ENCODE results near the gene MAN2A1.

MAN2A1 gene

GRCh38 chr5:109857405-109858031 lies 167.8 kb downstream of the MAN2A1 start:
- peak overlapping the region; percentile 45 for H3K4me3 Mint-ChIP-seq
- peaks cover 75% of the 10 kb centered on the region for H3K4me1 Mint-ChIP-seq (ENCODE audit: low read depth)
- peaks cover 29% of the 10 kb centered on the region for H3K36me3 Mint-ChIP-seq
- no peaks in the 10 kb centered on the region for H3K9me3 Mint-ChIP-seq (ENCODE audit: low read depth)
- H3K27ac Mint-ChIP-seq: peak overlapping the region; percentile 85
- H3K27me3 Mint-ChIP-seq: no peaks in the 10 kb centered on the region

- peak overlapping the region; percentile 12 for H3K27ac Mint-ChIP-seq
- peaks cover 75% of the 10 kb centered on the region for H3K4me1 Mint-ChIP-seq (ENCODE audit: low read depth)
- H3K27me3 Mint-ChIP-seq: no peaks in the 10 kb centered on the region
- no peak overlapping the region for H3K4me3 Mint-ChIP-seq
- no peaks in the 10 kb centered on the region for H3K9me3 Mint-ChIP-seq (ENCODE audit: low read depth)
- peaks cover 35% of the 10 kb centered on the region for H3K36me3 Mint-ChIP-seq
Observed at GRCh38 chr5:109859537-109859936, 169.8 kb downstream of the MAN2A1 start.

DNA sequence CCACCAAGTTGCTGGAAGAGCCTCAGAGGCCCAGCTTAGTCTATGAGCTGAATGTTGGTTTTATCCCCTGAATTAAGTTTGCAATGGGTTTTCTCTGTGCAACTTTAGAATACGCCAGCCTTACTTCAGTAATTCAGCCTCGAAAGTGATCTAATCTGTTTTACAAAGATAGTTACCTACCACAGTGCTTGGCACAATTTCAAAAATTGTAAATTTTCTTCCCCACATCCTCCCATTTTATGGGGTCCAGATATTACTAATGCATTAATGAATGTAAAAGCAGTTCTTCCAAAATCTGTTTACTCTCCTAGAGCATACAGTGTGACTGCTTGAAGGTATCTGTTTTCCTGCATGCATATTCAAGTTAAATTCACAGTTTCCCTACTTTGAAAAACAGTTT lies 172.6 kb downstream of the MAN2A1 start:
- no peaks in the 10 kb centered on the region for H3K9me3 Mint-ChIP-seq (ENCODE audit: low read depth)

GRCh38 chr5:109863752-109864151 lies 174.0 kb downstream of the MAN2A1 start:
- H3K9me3 Mint-ChIP-seq (ENCODE audit: low read depth): no peaks in the 10 kb centered on the region
- H3K4me1 Mint-ChIP-seq (ENCODE audit: low read depth): peaks cover 76% of the 10 kb centered on the region
- H3K4me3 Mint-ChIP-seq: peak overlapping the region; percentile 4
- peak overlapping the region; percentile 56 for H3K27ac Mint-ChIP-seq
- peaks cover 51% of the 10 kb centered on the region for H3K36me3 Mint-ChIP-seq
- H3K27me3 Mint-ChIP-seq: no peaks in the 10 kb centered on the region

More for the DNA sequence above, 172.6 kb downstream of the MAN2A1 start:
- Mint-ChIP-seq H3K27ac (peak overlapping the region; percentile 8), H3K4me3 (no peak overlapping the region), H3K27me3 (no peaks in the 10 kb centered on the region), H3K4me1 (ENCODE audit: low read depth) (peaks cover 76% of the 10 kb centered on the region), H3K36me3 (peaks cover 49% of the 10 kb centered on the region)

- Mint-ChIP-seq H3K36me3 (peaks cover 44% of the 10 kb centered on the region), H3K27me3 (no peaks in the 10 kb centered on the region), H3K4me1 (ENCODE audit: low read depth) (peaks cover 74% of the 10 kb centered on the region), H3K27ac (peak overlapping the region; percentile 74), H3K4me3 (no peak overlapping the region), H3K9me3 (ENCODE audit: low read depth) (no peaks in the 10 kb centered on the region)
Observed at GRCh38 chr5:109865637-109866036, 175.9 kb downstream of the MAN2A1 start.

DNA sequence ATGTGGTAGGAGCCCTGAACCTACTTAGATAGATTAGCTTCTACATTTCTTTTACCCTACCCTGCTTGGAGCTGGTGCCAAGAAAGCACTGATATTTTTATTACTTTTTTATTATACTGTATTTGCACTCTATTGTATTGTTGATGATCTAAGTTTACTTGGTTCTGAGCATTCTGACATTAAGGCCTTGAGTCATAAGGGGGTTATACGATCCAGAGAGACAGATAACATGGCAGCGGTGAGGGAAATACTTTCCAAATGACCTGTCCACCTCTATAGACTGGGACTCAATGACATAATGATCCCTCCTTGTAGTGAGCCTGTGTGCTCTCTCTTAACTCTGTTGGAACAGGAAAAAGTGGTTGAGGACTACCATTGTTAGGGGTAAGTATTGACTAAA lies 176.3 kb downstream of the MAN2A1 start:
- peaks cover 41% of the 10 kb centered on the region for H3K36me3 Mint-ChIP-seq
- no peak overlapping the region for H3K27ac Mint-ChIP-seq
- no peak overlapping the region for H3K4me3 Mint-ChIP-seq
- H3K4me1 Mint-ChIP-seq (ENCODE audit: low read depth): peaks cover 74% of the 10 kb centered on the region
- H3K27me3 Mint-ChIP-seq: no peaks in the 10 kb centered on the region
- no peaks in the 10 kb centered on the region for H3K9me3 Mint-ChIP-seq (ENCODE audit: low read depth)

- Mint-ChIP-seq H3K9me3 (ENCODE audit: low read depth) (no peaks in the 10 kb centered on the region), H3K36me3 (peaks cover 36% of the 10 kb centered on the region), H3K27ac (peak overlapping the region; percentile 56), H3K4me3 (peak overlapping the region; percentile 64), H3K27me3 (no peaks in the 10 kb centered on the region), H3K4me1 (ENCODE audit: low read depth) (peaks cover 66% of the 10 kb centered on the region)
Observed at GRCh38 chr5:109868737-109869136, 179.0 kb downstream of the MAN2A1 start.

DNA sequence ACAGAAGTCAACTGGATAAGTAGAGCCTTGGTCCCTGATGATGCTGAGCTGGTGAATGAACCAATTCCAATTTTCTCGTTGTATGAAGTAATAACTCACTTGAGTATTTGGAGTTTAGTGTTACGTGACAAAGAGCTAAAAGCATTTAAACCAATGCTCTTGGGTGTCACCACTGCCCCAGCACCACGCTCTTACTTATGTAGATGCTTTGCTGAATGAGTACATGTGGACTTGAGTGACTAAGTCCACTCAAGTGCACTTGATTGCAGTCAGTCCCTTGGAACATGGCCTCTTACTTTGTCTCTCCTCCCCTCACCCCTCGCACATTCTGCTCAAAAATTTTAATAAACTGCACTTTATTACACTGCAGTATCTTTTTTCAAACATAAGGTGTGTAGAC lies 184.0 kb downstream of the MAN2A1 start:
- no peak overlapping the region for H3K4me3 Mint-ChIP-seq
- peaks cover 12% of the 10 kb centered on the region for H3K36me3 Mint-ChIP-seq
- H3K4me1 Mint-ChIP-seq (ENCODE audit: low read depth): peaks cover 60% of the 10 kb centered on the region
- no peaks in the 10 kb centered on the region for H3K27me3 Mint-ChIP-seq
- no peaks in the 10 kb centered on the region for H3K9me3 Mint-ChIP-seq (ENCODE audit: low read depth)
- H3K27ac Mint-ChIP-seq: peak overlapping the region; percentile 9

DNA sequence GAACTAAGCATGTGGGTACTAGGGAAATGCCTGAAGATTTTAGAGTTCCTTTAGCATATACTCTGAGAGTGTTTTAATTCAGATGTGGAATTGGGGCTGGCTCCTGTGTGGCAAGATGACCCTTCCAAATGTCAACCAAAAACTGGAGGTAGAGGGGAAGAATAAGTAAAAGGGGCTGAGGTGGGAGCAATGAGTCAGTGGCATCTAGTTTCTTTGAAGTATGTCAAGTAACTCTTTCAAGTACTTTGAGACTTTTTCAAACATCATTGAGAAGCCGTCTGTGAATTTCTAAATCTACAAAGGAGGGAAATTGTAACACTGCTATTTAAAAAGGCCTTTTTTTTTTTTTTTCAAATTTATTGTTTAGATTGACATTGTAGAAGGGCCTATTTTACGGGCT lies 184.4 kb downstream of the MAN2A1 start:
- H3K9me3 Mint-ChIP-seq (ENCODE audit: low read depth): no peaks in the 10 kb centered on the region
- H3K4me1 Mint-ChIP-seq (ENCODE audit: low read depth): peaks cover 55% of the 10 kb centered on the region
- peaks cover 12% of the 10 kb centered on the region for H3K36me3 Mint-ChIP-seq
- H3K4me3 Mint-ChIP-seq: peak overlapping the region; percentile 20
- H3K27me3 Mint-ChIP-seq: no peaks in the 10 kb centered on the region
- peak overlapping the region; percentile 9 for H3K27ac Mint-ChIP-seq

GRCh38 chr5:109876030-109876725 lies 186.5 kb downstream of the MAN2A1 start:
- Mint-ChIP-seq H3K4me3 (peak overlapping the region; percentile 57), H3K9me3 (ENCODE audit: low read depth) (no peaks in the 10 kb centered on the region), H3K4me1 (ENCODE audit: low read depth) (peaks cover 53% of the 10 kb centered on the region), H3K27ac (peak overlapping the region; percentile 74), H3K27me3 (no peaks in the 10 kb centered on the region), H3K36me3 (peaks cover 7% of the 10 kb centered on the region)

DNA sequence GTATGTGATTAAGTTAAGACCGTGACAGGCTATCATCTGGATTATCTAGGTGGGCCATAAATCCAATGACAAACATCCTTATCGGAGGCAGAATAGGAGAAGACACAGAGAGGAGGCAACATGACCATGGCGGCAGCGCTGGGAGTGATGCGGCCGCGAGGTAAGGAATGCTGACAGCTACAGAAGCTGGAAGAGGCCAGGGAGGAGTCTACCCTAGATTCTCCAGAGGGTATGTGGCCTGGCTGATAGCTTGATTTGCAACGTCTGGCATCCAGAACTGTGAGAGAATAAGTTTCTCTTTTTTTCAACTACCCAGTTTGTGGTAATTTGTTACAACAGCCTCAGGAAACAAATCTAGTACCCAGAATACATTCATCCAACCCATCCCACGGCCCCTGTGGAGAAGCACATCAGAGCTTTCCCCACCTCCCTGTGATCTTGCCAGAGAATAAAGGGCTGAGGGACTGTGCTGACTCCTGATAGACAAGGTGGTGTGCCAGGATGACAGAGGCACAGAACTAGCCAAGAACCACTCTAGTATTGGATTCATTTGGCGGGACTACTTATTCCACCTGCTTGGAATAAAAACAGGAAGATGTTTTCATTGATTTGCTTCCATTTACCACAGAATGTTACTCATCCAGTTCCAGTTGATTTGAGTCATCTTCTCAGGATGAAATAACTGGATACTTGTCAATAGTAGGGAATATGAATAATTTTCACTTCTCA lies 187.4 kb downstream of the MAN2A1 start:
- H3K9me3 Mint-ChIP-seq (ENCODE audit: low read depth): no peaks in the 10 kb centered on the region
- peaks cover 58% of the 10 kb centered on the region for H3K4me1 Mint-ChIP-seq (ENCODE audit: low read depth)
- H3K27ac Mint-ChIP-seq: no peak overlapping the region
- no peaks in the 10 kb centered on the region for H3K27me3 Mint-ChIP-seq
- H3K36me3 Mint-ChIP-seq: peaks cover 3% of the 10 kb centered on the region
- H3K4me3 Mint-ChIP-seq: no peak overlapping the region

GRCh38 chr5:109877670-109878045 lies 187.9 kb downstream of the MAN2A1 start:
- Mint-ChIP-seq H3K4me1 (ENCODE audit: low read depth) (peaks cover 59% of the 10 kb centered on the region), H3K27ac (no peak overlapping the region), H3K9me3 (ENCODE audit: low read depth) (no peaks in the 10 kb centered on the region), H3K4me3 (no peak overlapping the region), H3K36me3 (no peaks in the 10 kb centered on the region), H3K27me3 (no peaks in the 10 kb centered on the region)

GRCh38 chr5:109878887-109879286 lies 189.2 kb downstream of the MAN2A1 start:
- peaks cover 60% of the 10 kb centered on the region for H3K4me1 Mint-ChIP-seq (ENCODE audit: low read depth)
- no peak overlapping the region for H3K4me3 Mint-ChIP-seq
- H3K36me3 Mint-ChIP-seq: no peaks in the 10 kb centered on the region
- no peak overlapping the region for H3K27ac Mint-ChIP-seq
- H3K9me3 Mint-ChIP-seq (ENCODE audit: low read depth): no peaks in the 10 kb centered on the region
- no peaks in the 10 kb centered on the region for H3K27me3 Mint-ChIP-seq

DNA sequence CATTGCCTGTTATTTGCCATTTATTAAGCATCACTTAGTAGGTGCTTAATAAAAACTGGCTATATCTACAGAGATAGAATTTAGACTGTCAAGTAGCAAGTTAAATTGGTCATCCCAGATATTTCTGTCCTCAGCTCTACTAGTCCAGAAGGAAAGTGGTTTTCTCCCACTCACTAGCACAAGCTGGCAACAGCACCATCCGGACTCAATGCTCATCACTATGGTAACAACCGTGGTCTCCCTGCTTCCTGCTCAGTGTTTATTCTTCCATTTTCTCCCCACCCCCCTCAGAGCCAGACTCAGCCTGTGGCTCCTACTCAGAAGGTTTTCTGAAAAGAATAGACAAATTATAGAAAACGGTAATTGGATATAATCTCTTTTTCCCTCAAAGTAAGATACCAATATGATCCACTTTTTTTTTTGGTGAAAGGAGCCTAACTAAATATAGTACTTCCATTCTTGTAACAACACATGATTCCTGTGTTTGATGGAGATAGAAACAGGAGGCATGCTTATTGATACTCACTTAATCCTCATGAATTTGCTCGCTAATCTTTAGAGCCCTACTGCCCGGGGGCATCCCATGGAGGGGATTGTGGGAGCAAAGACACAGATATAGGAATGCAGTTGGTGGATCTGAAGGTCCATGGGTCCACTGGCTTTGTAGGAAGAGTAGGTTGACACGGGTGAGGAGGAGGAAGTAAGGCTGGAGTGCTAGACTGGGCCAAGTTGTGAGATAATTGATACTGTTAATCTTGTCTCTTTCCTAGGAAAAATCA lies 191.4 kb downstream of the MAN2A1 start:
- H3K36me3 Mint-ChIP-seq: no peaks in the 10 kb centered on the region
- H3K4me1 Mint-ChIP-seq (ENCODE audit: low read depth): peaks cover 38% of the 10 kb centered on the region
- no peaks in the 10 kb centered on the region for H3K27me3 Mint-ChIP-seq
- H3K9me3 Mint-ChIP-seq (ENCODE audit: low read depth): no peaks in the 10 kb centered on the region
- no peak overlapping the region for H3K4me3 Mint-ChIP-seq
- H3K27ac Mint-ChIP-seq: no peak overlapping the region

DNA sequence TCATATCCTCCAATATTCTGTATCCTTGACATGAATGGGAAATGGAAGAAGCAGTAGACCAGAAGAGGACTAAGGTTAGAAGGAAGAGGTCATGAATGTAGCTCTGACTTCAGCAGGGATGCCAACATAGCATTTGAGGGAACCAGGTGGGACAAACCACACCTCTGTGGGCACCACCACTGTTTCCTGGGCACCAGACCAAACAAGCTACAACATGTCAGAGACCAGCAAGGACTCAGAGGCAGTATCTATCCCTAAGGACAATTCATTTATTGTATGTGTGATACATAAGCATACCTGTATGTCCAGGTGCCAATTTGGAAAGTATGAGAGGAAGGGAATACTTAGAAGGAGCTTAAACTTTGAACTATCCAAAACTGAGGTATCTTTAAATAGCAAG lies 192.8 kb downstream of the MAN2A1 start:
- no peaks in the 10 kb centered on the region for H3K36me3 Mint-ChIP-seq
- no peak overlapping the region for H3K27ac Mint-ChIP-seq
- H3K4me1 Mint-ChIP-seq (ENCODE audit: low read depth): peaks cover 24% of the 10 kb centered on the region
- no peaks in the 10 kb centered on the region for H3K27me3 Mint-ChIP-seq
- H3K4me3 Mint-ChIP-seq: no peak overlapping the region
- no peaks in the 10 kb centered on the region for H3K9me3 Mint-ChIP-seq (ENCODE audit: low read depth)
